Effector memory CD4-positive, alpha-beta T cell (primary cell): ENCODE data around the gene PROK1.
"Not testable (repeated sequence)": the region's sequence is repeated elsewhere in the genome, so short reads cannot be mapped to it uniquely, and the experiment has no call there.

Experiments
- DNase-seq, 3 donors: peaks; one replicate each; pipeline ENCODE4 v3.0.0-alpha.2; 2020
- H3K27ac ChIP-seq: 2 replicates; pipeline ENCODE4 v1.7.0; 2013; ENCODE audit warnings: mild to moderate bottlenecking, low read length, moderate library complexity; ENCODE audit not compliant: insufficient read depth, poor library complexity, severe bottlenecking
- H3K27me3 ChIP-seq: replicated peaks from 2 replicates; pipeline ENCODE4 v1.7.0; 2013; ENCODE audit warnings: mild to moderate bottlenecking, low read length; ENCODE audit not compliant: insufficient read depth, control insufficient read depth, poor library complexity, severe bottlenecking
- H3K36me3 ChIP-seq: 2 replicates; pipeline ENCODE4 v1.7.0; 2013; ENCODE audit warnings: mild to moderate bottlenecking, low read length, moderate library complexity; ENCODE audit not compliant: control insufficient read depth, insufficient read depth
- H3K4me1 ChIP-seq: 2 replicates; pipeline ENCODE4 v1.7.0; 2013; ENCODE audit warnings: low read length, mild to moderate bottlenecking; ENCODE audit not compliant: control insufficient read depth, insufficient read depth, poor library complexity, severe bottlenecking
- H3K4me3 ChIP-seq: 2 replicates; pipeline ENCODE4 v1.7.0; 2013; ENCODE audit warnings: low read length, low read depth, mild to moderate bottlenecking; ENCODE audit not compliant: insufficient read depth, poor library complexity, severe bottlenecking
- H3K9me3 ChIP-seq: 2 replicates; pipeline ENCODE4 v1.7.0; 2013; ENCODE audit warnings: mild to moderate bottlenecking, low read length, moderate library complexity; ENCODE audit not compliant: control insufficient read depth
- total RNA-seq, 3 donors: gene quantifications; one replicate each; lab custom pipeline; 2026; lab: John Stamatoyannopoulos, UW

The PROK1 gene, protein sequence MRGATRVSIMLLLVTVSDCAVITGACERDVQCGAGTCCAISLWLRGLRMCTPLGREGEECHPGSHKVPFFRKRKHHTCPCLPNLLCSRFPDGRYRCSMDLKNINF
- total RNA-seq = 0 to 0.09 (median 0) reads per million in 3 donors

GRCh38 chr1:110450929-110451328 lies at the start of gene PROK1:
Gene PROK1 (plus strand): TSS chr1:110451149. CDS start chr1:110451217, 68 bp downstream.
- no peaks in the 10 kb centered on the region for H3K9me3 ChIP-seq
- DNase-seq = no peak
- no peak within 1 kb of the TSS for H3K27ac ChIP-seq
- H3K27me3 ChIP-seq = no peaks in the 10 kb centered on the region
- H3K4me3 ChIP-seq = no peak within 1 kb of the TSS
- H3K36me3 ChIP-seq = no peaks in the 10 kb centered on the region
- H3K4me1 ChIP-seq = no peaks in the 10 kb centered on the region

- no peak for DNase-seq
- Histone ChIP-seq H3K36me3 (peaks cover 53% of the 10 kb centered on the region), H3K27ac (no peak overlapping the region), H3K9me3 (no peaks in the 10 kb centered on the region), H3K27me3 (no peaks in the 10 kb centered on the region), H3K4me1 (peaks cover 8% of the 10 kb centered on the region), H3K4me3 (no peak overlapping the region)
These were observed 47.1 kb upstream of the PROK1 start for GRCh38 chr1:110403805-110404204.

DNA sequence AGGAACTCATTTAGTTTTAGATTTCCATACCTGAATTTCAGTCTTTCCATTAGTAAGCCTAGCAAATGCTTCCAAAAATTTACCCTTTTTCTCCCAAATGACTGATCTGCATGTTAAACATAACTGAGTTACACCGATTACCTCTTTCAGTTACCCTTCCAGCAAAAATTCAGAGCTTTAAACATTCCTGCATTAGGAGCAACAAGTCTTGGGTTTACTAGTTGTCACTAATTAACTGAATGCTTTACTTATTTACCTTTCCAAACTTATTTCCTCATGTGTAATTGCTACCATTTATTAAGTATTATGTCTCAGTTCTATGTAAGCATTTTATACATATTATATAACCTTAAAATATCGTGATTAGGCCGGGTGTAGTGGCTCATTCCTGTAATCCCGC lies 46.5 kb upstream of the PROK1 start:
- no peak for DNase-seq

GRCh38 chr1:110406407-110406806 lies 44.5 kb upstream of the PROK1 start:
- not testable (repeated sequence) for H3K27me3 ChIP-seq, H3K9me3 ChIP-seq, DNase-seq, H3K4me1 ChIP-seq
- peaks cover 38% of the 10 kb centered on the region for H3K36me3 ChIP-seq
- H3K27ac ChIP-seq = peak overlapping the region; percentile 83
- H3K4me3 ChIP-seq = peak overlapping the region; percentile 94

More for the DNA sequence above, 46.5 kb upstream of the PROK1 start:
- Histone ChIP-seq H3K27me3 (no peaks in the 10 kb centered on the region), H3K36me3 (peaks cover 53% of the 10 kb centered on the region), H3K9me3 (no peaks in the 10 kb centered on the region), H3K4me1 (peaks cover 8% of the 10 kb centered on the region), H3K4me3 (no peak overlapping the region), H3K27ac (no peak overlapping the region)

- Histone ChIP-seq H3K36me3 (peaks cover 27% of the 10 kb centered on the region), H3K4me1 (peaks cover 8% of the 10 kb centered on the region), H3K4me3 (peak within 1 kb of the TSS; percentile 94), H3K9me3 (no peaks in the 10 kb centered on the region), H3K27me3 (no peaks in the 10 kb centered on the region), H3K27ac (peak within 1 kb of the TSS; percentile 83)
- peak; percentile 80 to 85 (median 84) for DNase-seq
These were observed 43.4 kb upstream of the PROK1 start, which contains the start of gene LAMTOR5 for GRCh38 chr1:110407260-110408210. Gene LAMTOR5 (minus strand): TSS chr1:110407694. CDS start chr1:110407620, 74 bp downstream.

DNA sequence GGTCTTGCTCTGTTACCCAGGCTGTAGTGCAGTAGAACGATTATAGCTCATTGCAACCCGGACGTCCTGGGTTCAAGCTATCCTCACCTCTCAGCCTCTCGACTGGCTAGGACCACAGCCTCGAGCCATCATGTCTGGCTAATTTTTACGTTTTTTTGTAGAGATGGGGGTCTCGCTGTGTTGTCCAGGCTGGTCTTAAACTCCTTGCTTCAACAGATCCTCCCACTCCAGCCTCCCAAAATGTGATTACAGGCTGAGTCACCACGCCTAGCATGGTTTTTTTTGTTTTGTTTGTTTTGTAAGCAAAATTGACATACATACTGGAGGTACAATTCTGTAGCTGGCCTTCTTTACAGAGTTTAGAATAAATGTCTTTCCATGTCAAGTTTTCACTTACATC lies 42.5 kb upstream of the PROK1 start:
- Histone ChIP-seq H3K27ac (no peak overlapping the region), H3K36me3 (peaks cover 17% of the 10 kb centered on the region), H3K4me3 (peak overlapping the region; percentile 94), H3K27me3 (no peaks in the 10 kb centered on the region), H3K9me3 (no peaks in the 10 kb centered on the region), H3K4me1 (peaks cover 8% of the 10 kb centered on the region)
- DNase-seq = no peak

- H3K4me1 ChIP-seq = peaks cover 8% of the 10 kb centered on the region
These were observed 41.6 kb upstream of the PROK1 start for GRCh38 chr1:110409316-110409715.

DNA sequence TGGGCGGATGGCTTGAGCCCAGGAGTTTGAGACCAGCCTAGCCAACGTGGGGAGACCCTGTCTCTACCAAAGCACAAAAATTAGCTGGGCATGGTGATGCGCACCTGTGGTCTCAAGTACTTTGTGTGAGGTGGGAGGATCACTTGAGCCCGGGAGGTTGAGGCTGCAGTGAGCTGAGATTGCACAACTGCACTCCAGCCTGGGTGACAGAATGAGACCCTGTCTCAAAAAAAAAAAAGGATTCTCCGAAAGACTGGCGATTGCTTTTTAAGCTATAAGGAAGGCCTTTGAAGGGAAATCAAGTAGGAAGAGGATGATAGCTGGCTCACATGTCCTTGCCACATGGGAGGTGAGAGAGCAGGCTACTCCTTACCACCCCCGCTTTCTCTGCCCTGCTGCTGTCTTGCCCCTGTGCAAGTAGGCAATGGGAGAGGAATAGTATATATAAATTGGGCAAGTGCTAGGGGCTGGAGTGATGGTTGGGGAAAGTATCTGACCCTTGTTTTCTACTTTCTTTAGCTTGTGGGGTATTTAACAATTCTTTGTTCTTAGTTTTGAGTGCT lies 39.7 kb upstream of the PROK1 start:
- no peaks in the 10 kb centered on the region for H3K9me3 ChIP-seq
- no peaks in the 10 kb centered on the region for H3K36me3 ChIP-seq
- peaks cover 8% of the 10 kb centered on the region for H3K4me1 ChIP-seq
- no peak for DNase-seq
- H3K27ac ChIP-seq = no peak overlapping the region
- H3K27me3 ChIP-seq = no peaks in the 10 kb centered on the region
- H3K4me3 ChIP-seq = no peak overlapping the region

More at GRCh38 chr1:110409316-110409715, 41.6 kb upstream of the PROK1 start:
- no peak overlapping the region for H3K27ac ChIP-seq
- peaks cover 9% of the 10 kb centered on the region for H3K36me3 ChIP-seq
- H3K27me3 ChIP-seq = no peaks in the 10 kb centered on the region
- H3K9me3 ChIP-seq = no peaks in the 10 kb centered on the region
- DNase-seq = no peak
- H3K4me3 ChIP-seq = no peak overlapping the region

DNA sequence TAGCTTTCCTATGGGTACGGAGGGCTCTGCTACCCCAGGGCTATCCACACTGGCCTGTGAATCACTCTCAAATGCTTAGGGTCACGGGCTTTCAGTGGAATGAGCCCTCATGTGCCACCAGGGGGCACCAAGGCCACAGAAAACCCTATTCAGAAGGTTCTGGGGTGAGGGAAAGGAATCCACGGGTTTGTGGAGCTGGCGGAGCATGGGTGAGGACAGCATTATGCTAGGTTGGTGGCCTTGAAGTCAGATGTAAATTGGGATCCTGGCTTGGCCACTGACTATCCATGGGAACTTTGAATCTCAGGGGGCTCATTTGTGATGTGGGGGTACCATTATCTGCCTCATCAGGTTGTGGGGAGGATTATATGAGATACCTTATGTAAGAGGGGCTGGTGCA lies 38.4 kb upstream of the PROK1 start:
- no peak overlapping the region for H3K27ac ChIP-seq
- DNase-seq = peak; percentile 10 to 42 (median 33)
- H3K27me3 ChIP-seq = no peaks in the 10 kb centered on the region
- no peak overlapping the region for H3K4me3 ChIP-seq
- no peaks in the 10 kb centered on the region for H3K9me3 ChIP-seq
- H3K36me3 ChIP-seq = no peaks in the 10 kb centered on the region
- peaks cover 3% of the 10 kb centered on the region for H3K4me1 ChIP-seq

GRCh38 chr1:110413045-110413444 lies 37.9 kb upstream of the PROK1 start:
- not testable (repeated sequence) for H3K9me3 ChIP-seq, DNase-seq, H3K27ac ChIP-seq, H3K4me1 ChIP-seq, H3K4me3 ChIP-seq, H3K36me3 ChIP-seq, H3K27me3 ChIP-seq
